Nephron progenitor cell (in vitro differentiated cells): ENCODE results near the gene B3GLCT.
A peak's percentile ranks its signal among the peaks of the same experiment; 100 is the strongest.

Experiments
- DNase-seq: peaks from one replicate; pipeline ENCODE4 v3.0.0; 2021
- H3K27ac Mint-ChIP-seq: 2 replicates; pipeline ENCODE4 v1.8.0; 2021; ENCODE audit warnings: mild to moderate bottlenecking, moderate library complexity, mixed read lengths
- H3K27me3 Mint-ChIP-seq: 2 replicates; pipeline ENCODE4 v1.8.0; 2021; ENCODE audit warnings: mild to moderate bottlenecking, low read depth, mixed read lengths; ENCODE audit not compliant: poor library complexity
- H3K36me3 Mint-ChIP-seq: 2 replicates; pipeline ENCODE4 v1.8.0; 2021; ENCODE audit warnings: low read depth, mixed read lengths
- H3K4me1 Mint-ChIP-seq: 2 replicates; pipeline ENCODE4 v1.8.0; 2021; ENCODE audit warnings: mixed read lengths
- H3K4me3 Mint-ChIP-seq: 2 replicates; pipeline ENCODE4 v1.8.0; 2021; ENCODE audit warnings: mild to moderate bottlenecking, moderate library complexity, mixed read lengths
- H3K9me3 Mint-ChIP-seq: 2 replicates; pipeline ENCODE4 v1.8.0; 2021; ENCODE audit warnings: mild to moderate bottlenecking, moderate library complexity, mixed read lengths
- CTCF ChIP-seq: fragments of 200-600 bp; sonication (generic); IDR thresholded peaks from 2 replicates; pipeline ENCODE4 v1.5.0; 2021; ENCODE audit warnings: antibody characterized with exemption

B3GLCT gene

GRCh38 chr13:31276421-31276820, 76.6 kb downstream of the B3GLCT start:
- TF ChIP-seq CTCF, result no peak
- DNase-seq, result no peak
- Mint-ChIP-seq H3K9me3 (peaks cover 38% of the 10 kb centered on the region), H3K27me3 (peaks cover 3% of the 10 kb centered on the region), H3K36me3 (peaks cover 87% of the 10 kb centered on the region), H3K27ac (no peak overlapping the region), H3K4me3 (no peak overlapping the region), H3K4me1 (no peaks in the 10 kb centered on the region)

- H3K4me1 Mint-ChIP-seq, result no peaks in the 10 kb centered on the region
- H3K9me3 Mint-ChIP-seq, result peaks cover 25% of the 10 kb centered on the region
- H3K27ac Mint-ChIP-seq, result no peak overlapping the region
- H3K4me3 Mint-ChIP-seq, result no peak overlapping the region
- H3K36me3 Mint-ChIP-seq, result peaks cover 67% of the 10 kb centered on the region
- no peak for DNase-seq
- TF ChIP-seq CTCF, result no peak
- H3K27me3 Mint-ChIP-seq, result peaks cover 3% of the 10 kb centered on the region
Observed at GRCh38 chr13:31278869-31279268, 79.1 kb downstream of the B3GLCT start.

- no peak overlapping the region for H3K27ac Mint-ChIP-seq
- H3K4me3 Mint-ChIP-seq, result no peak overlapping the region
- no peaks in the 10 kb centered on the region for H3K27me3 Mint-ChIP-seq
- peaks cover 62% of the 10 kb centered on the region for H3K36me3 Mint-ChIP-seq
- TF ChIP-seq CTCF, result no peak
- no peak for DNase-seq
- H3K4me1 Mint-ChIP-seq, result no peaks in the 10 kb centered on the region
- peaks cover 28% of the 10 kb centered on the region for H3K9me3 Mint-ChIP-seq
Observed at GRCh38 chr13:31282741-31283455, 83.1 kb downstream of the B3GLCT start.

- DNase-seq, result no peak
- Mint-ChIP-seq H3K9me3 (peaks cover 42% of the 10 kb centered on the region), H3K27me3 (no peaks in the 10 kb centered on the region), H3K4me1 (no peaks in the 10 kb centered on the region), H3K36me3 (peaks cover 69% of the 10 kb centered on the region), H3K27ac (peak overlapping the region; percentile 37), H3K4me3 (no peak overlapping the region)
- no peak for TF ChIP-seq CTCF
Observed at GRCh38 chr13:31286930-31287329, 87.2 kb downstream of the B3GLCT start.

GRCh38 chr13:31301119-31301518, 101.3 kb downstream of the B3GLCT start:
- no peak for TF ChIP-seq CTCF
- DNase-seq, result no peak
- peaks cover 62% of the 10 kb centered on the region for H3K36me3 Mint-ChIP-seq
- H3K4me3 Mint-ChIP-seq, result no peak overlapping the region
- H3K9me3 Mint-ChIP-seq, result peaks cover 30% of the 10 kb centered on the region
- no peak overlapping the region for H3K27ac Mint-ChIP-seq
- H3K4me1 Mint-ChIP-seq, result no peaks in the 10 kb centered on the region
- peaks cover 10% of the 10 kb centered on the region for H3K27me3 Mint-ChIP-seq

- Mint-ChIP-seq H3K4me1 (peaks cover 24% of the 10 kb centered on the region), H3K27me3 (no peaks in the 10 kb centered on the region), H3K9me3 (peaks cover 46% of the 10 kb centered on the region), H3K36me3 (peaks cover 49% of the 10 kb centered on the region), H3K27ac (peak overlapping the region; percentile 97), H3K4me3 (no peak overlapping the region)
- no peak for TF ChIP-seq CTCF
- DNase-seq, result no peak
Observed at GRCh38 chr13:31310356-31310755, 110.6 kb downstream of the B3GLCT start.
